Bone marrow (tissue), 2 donors: ENCODE results near the gene COBL.

Experiments used
- DNase-seq, 2 donors: peaks; one replicate each; lab custom pipeline; 2025; lab: John Stamatoyannopoulos, UW

Gene COBL

GRCh38 chr7:51077316-51077986 lies 239.2 kb downstream of the COBL start:
- DNase-seq, result no peak

- DNase-seq, result no peak
These were observed 240.7 kb downstream of the COBL start for GRCh38 chr7:51075681-51076580.

GRCh38 chr7:51073171-51073570 lies 243.4 kb downstream of the COBL start:
- no peak for DNase-seq

GRCh38 chr7:51072281-51072680 lies 244.3 kb downstream of the COBL start:
- DNase-seq, result no peak

GRCh38 chr7:51071427-51071826 lies 245.2 kb downstream of the COBL start:
- no peak for DNase-seq

- no peak for DNase-seq
These were observed 246.5 kb downstream of the COBL start for GRCh38 chr7:51070151-51070550.

GRCh38 chr7:51069411-51070083 lies 247.1 kb downstream of the COBL start:
- DNase-seq, result no peak

- DNase-seq, result no peak
These were observed 248.2 kb downstream of the COBL start for GRCh38 chr7:51068401-51068800.

GRCh38 chr7:51067757-51068156 lies 248.9 kb downstream of the COBL start:
- DNase-seq, result peak in 1 of 2 donors; percentile 54

GRCh38 chr7:51067258-51067657 lies 249.4 kb downstream of the COBL start:
- no peak for DNase-seq

GRCh38 chr7:51066405-51066882 lies 250.2 kb downstream of the COBL start:
- DNase-seq, result no peak

- no peak for DNase-seq
These were observed 250.8 kb downstream of the COBL start for GRCh38 chr7:51065766-51066165.

GRCh38 chr7:51064688-51065087 lies 251.9 kb downstream of the COBL start:
- no peak for DNase-seq

- DNase-seq, result no peak
These were observed 254.2 kb downstream of the COBL start for GRCh38 chr7:51062222-51062987.

- no peak for DNase-seq
These were observed 256.1 kb downstream of the COBL start for GRCh38 chr7:51060536-51060935.

GRCh38 chr7:51059504-51060142 lies 257.0 kb downstream of the COBL start:
- DNase-seq, result no peak

- no peak for DNase-seq
These were observed 257.8 kb downstream of the COBL start for GRCh38 chr7:51058764-51059163.

GRCh38 chr7:51055039-51055840 lies 261.4 kb downstream of the COBL start:
- no peak for DNase-seq

- DNase-seq, result no peak
These were observed 262.4 kb downstream of the COBL start for GRCh38 chr7:51054231-51054630.

- no peak for DNase-seq
These were observed 263.3 kb downstream of the COBL start for GRCh38 chr7:51053160-51053925.
